ENCODE measurements around the gene NAA11.

The NAA11 gene

DNA sequence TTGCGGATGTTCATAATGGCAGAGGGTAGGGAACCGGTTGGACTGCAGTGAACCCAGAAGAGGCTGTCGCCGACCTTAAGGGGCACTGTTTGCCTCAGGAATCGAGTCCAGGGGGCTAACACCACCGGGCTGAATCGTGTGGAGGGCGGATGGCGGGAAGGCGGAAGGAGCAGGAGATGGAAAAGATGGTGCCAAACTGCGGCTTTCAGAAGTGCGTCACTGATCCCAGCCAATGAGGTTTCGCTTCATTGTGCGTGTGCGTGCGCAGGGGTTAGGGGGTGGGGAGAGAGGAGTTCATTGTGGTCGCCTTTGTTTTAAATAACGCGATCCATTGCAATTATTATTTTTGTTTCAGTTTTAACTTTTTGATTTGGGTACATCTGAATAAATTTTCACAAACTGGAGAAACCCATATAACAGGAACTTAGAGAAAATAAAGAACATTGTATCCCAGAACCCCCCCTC lies at the start of gene NAA11:
Gene NAA11, minus strand, starts transcription at position 198 of the 465 bp plus-strand sequence. Its CDS starts 184 bp downstream, at position 14.
- no peak for DNase-seq

DNA sequence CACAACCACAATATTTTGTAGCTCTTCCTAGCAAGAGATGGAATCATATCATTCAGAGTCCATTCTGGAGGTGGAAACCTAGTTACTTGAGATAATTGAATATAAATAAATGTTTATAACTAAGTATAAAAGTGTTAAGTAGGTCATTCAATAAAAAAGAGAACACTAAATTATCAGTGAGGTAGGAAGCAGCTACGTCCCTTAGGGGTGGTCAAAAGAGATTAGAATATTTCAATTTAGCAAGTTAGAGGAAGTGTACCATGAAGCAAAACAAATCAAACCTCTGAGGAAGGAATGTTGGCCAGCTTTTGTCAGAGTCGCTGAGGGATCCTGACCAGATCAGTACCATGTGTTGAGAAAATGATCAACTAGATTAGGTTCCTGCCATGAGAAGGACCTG lies 44.2 kb upstream of the NAA11 start:
- DNase-seq, result no peak

DNA sequence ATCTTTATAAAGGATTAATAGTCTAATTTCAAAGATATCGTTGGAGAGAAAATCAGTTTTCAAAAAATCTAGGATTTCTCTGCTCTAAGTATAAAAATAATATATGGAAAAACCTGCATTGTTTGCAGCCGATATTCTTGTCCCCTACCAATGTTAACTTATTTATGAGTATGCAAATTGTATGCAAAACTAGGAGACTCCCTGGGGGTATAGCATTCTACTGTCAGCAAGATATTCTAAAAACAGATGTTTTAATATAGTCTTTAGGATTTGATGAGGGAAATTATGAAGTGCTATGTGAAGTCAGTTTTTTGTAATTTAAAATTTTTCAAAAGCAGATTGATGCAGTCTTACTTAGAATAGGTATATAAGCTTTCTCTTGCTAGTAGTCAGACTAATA lies 41.2 kb upstream of the NAA11 start:
- no peak for DNase-seq

DNA sequence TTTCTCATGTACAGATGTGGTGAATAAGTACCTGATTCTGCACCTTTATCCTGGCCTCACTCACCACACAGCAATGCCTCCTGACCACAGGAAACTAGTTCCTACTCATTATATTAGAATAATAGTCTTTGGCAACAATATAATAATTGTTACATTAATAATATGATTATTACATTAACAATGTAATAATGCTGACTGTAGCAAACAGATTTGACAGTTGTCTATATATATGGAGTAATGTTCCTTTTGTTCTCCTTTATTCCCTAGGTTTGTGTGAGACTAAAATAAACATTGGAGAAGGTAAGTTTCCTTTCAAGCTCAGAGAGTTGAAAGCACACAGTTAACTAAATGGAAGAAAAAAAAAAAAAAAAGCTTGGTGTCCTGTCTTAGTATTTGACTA lies 40.6 kb upstream of the NAA11 start:
- DNase-seq, result no peak

DNA sequence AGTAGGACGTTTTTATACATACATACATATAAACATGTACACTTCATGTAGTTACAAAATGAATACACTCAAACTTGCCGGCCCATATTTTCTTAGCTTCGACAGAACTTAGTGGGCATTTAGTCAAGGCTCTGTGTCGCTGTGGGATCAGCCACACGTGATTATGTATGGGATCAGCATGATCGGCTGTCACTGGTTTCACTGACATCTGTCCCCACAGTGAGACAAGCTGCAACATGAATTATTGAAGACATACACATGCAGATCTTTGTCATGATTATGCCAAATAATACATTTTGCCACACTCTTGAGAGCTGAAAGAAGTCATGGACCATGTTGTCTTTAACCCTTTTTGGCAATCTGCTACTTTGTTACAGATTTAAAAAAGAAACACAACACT lies 38.2 kb upstream of the NAA11 start:
- DNase-seq, result no peak

DNA sequence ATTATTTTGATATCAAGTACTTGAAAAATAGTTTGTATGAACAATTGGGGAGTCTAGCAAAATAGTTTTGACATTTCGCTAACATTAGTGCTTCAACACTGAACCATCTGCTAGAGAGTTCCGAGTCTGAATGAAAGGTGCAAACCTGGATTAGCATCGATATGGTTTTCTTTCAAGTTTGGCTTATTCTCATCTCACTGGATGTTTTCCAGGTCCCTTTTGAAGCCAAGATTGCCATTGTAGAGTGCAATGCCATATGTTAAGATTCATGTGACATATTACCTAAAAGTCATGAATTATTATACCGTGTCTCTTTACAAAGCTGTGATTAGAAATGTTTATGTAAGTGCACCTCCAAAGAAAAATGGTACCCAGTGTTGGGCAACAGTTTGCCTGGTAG lies 36.8 kb upstream of the NAA11 start:
- no peak for DNase-seq

DNA sequence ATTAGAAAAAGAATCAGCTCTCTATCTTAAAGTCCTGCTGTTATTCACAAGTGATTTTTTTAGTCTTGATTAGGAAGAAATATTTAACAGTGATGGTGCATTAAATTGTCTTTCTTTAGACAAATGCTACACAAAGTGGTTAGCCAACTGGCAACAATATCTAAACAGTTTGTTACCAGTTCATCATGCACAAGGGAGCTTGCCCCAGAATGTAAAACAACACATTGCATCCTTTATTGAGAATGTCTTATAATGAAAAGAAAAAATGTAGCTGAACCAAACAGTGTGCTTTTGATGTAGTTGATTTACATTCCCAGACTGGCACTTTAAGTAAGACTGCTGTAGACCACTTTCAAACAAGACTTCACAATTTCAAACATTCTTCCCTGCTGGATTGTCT lies 34.1 kb upstream of the NAA11 start:
- no peak for DNase-seq

DNA sequence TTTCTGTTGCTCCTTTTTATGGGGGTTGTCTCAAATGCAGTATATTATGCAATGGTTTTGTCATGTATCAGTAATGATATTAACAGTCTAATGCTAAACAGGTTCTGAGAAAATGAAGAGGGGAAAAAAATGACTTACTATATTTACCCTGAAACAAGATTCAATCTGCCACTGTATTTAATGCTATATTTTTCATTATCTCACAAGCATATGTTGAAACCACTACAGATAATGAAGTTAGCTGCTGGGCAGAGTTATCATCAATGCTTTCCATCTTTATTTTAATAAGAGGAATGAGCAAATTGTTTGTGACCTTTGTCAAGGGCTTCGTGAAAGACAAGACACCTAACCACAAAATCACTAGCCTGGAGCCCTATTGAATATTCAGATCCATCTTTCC lies 32.6 kb upstream of the NAA11 start:
- DNase-seq, result no peak

DNA sequence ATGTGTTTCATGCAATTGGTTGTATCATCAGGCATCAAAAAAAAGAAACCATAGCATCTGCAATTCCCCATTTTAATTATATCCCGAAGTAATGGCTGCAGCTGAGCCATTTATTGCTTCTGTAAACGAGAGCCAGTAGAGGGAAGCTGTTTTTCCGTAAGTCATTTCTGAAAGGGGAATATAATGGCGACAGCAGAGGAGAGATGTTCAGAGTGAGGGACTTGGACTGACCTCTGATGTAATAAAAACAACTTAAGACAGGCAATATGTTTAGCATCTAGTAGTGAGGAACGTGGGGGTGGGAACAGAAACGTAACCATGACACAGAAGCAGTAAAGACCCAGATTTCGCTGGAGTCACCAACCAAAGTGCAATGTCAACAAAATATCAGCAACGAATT lies 31.5 kb upstream of the NAA11 start:
- DNase-seq, result no peak

DNA sequence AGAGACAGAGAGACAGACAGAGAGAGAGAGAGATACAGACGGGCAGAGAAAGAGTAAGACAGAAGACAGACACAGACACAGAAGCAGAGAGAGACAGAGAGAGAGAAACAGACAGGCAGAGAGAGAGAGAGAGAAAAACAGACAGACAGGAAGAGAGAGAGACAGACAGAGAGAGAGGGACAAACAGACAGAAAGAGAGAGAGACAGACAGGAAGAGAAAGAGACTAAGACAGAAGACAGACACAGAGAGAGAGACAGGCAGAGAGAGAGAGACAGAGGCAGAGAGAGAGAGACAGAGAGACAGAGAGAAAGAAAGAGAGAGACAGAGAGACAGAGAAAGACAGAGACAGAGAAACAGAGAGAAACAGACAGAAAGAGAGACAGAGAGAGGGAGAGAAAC lies 27.2 kb upstream of the NAA11 start:
- no peak for DNase-seq

DNA sequence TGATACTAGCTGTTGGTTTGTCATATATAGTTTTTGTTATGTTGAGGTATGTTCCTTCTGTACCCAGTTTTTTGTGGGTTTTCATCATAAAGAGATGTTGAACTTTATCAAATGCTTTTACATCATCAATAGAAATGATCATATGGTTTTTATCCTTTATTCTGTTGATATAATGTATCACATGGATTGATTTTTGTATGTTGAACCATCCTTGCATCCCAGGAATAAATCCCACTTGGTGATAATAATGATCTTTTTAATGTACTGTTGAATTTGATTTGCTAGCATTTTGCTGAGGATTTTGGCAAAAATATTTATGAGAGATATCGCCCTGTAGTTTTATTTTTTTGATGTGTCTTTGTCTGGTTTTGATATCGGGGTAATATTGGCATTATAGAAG lies 22.5 kb upstream of the NAA11 start:
- no peak for DNase-seq

DNA sequence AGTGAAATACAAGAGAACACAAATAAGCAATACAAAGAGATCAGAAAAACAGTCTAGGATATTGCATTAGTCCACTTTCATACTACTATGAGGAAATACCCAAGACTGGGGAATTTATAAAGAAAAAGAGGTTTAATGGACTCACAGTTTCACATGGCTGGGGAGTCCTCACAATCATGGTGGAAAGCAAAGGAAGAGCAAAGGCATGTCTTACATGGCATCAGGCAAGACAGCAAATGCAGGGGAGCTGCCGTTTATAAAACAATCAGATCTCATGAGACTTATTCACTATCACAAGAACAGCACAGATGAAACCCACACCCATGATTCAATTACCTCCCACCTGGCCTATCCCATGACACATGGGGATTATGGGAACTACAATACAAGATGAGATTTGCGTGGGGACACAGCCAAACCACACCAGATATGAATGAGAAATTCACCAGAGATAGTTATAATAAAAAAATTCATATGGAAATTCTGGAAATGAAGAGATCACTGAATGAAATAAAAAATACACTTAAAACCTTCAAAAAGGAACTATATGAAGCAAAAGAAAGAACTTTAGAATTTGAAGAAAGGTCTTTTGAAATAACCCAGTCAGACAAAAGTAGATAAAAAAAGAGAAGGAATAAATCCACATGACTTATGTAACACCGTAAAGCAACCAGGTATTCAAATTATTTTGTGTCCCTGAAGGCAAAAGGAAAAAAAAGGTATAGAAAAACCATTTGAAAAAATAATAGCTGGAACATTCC lies 16.2 kb upstream of the NAA11 start:
- DNase-seq, result no peak

DNA sequence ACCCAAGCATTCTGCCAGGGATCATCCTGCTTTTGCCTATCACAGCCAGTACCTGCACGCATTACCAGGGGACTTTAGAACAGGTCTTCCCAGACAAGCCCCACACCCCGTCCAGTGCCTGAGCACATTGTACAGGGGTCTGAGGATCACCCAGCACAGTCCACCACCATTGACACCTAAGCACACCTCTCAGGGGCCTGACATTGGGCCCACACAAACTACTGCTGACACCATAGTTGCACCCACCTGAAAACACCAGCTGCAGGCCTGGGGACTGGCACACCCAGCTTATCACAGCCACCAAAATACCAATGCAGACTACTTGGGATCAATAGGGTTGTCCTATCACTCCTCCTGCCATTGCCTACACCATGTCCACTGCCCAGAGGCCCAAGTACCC lies 14.7 kb upstream of the NAA11 start:
- no peak for DNase-seq

DNA sequence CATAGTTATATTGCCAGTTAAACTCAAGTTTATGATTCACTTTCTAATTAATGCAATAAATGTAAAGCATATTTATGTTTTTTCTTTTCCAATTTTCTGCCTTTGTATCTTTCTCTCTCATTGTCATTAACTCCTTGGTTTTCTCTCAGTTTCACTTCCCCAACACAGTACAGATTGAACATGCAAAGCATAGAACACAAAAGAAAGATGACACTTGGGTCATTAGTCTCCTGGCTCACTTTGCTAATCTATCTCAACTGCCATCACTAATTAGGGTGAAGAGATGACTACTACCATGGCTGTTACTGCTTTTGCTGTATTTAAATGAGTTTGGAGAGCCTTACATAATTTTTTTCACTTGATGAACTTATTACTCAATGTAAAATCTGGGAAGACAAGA lies 12.3 kb upstream of the NAA11 start:
- no peak for DNase-seq

DNA sequence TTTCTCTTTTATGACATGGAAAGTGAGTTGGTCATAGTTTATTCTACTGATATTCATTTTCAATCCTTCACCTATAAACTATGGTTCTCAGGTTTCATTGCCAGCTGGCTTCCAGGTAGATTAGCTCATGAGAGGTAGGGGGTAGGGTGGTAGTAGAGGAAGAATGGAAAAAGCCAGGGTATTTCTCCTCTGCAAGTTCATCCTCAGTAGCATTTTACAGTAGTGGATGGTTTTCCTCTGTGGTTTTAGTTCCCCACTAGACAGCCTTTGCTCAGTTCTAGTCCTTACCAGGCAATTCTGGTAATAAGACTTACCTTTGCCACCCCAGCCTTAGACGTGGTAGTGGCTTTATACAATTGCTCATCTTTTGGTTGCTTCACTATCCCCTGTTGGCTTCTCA lies 8.9 kb upstream of the NAA11 start:
- no peak for DNase-seq

DNA sequence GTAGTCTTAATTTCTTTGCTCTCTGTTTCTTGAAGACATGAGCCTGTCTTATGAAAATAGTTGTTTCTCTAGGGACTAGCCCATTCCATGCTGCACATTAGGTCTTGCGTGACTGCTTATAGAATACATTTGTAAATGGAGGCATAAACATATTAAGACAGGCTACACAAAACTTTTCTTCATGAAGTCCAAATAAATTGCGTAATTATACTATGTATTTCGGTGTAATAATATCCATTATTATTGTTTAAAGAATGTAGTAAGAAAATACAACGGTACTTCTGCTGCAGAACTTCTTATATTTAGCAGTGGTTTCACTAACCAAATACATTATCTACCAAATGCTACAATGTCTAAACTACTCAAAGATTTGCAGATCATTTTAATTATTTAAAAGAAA lies 8.5 kb upstream of the NAA11 start:
- no peak for DNase-seq

DNA sequence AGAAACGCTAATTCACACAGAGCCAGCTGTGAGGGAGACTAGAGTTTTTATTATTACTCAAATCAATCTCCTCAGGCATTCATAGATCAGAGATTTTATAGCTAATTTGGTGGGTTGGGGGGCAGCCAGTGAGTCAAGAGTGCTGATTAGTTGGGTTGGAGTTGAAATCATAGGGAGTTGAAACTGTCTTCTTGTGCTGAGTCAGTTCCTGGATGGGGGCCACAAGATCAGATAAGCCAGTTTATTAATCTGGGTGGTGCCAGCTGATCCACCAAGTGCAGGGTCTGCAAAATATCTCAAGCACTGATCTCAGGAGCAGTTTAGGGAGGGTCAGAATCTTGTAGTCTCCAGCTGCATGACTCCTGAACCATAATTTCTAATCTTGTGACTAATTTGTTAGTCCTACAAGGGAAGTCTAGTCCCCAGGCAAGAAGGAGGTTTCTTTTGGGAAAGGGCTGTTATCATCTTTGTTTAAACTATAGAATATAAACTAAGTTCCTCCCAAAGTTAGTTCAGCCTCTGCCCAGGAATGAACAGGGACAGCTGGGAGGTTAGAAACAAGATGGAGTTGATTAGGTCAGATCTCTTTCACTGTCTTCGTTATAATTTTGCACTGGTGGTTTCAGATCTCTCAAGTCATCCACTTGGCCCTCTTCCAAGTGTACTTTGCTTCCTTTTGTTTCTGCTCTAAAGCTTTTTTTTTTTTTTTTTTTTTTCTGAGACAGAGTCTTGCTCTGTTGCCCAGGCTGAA lies 5.4 kb upstream of the NAA11 start:
- DNase-seq, result no peak

DNA sequence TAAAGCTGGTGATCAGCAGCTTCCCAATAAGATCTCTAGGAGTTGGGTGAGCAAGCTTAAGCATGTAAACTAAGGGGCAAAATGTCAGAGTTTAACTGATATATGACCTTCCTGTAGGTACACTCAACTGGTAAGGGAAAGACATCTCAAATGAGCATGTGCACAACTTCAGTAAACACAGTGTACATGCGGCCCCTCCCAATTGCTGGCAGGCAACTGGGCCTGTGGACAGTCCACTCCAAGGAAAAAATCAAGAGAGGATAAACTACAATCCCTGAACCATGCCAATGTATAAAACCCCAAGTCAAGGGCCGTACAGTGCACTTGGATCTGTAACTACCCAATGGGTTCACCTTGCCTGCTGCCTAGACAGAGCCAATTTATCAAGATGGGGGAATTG lies 4.9 kb upstream of the NAA11 start:
- no peak for DNase-seq

DNA sequence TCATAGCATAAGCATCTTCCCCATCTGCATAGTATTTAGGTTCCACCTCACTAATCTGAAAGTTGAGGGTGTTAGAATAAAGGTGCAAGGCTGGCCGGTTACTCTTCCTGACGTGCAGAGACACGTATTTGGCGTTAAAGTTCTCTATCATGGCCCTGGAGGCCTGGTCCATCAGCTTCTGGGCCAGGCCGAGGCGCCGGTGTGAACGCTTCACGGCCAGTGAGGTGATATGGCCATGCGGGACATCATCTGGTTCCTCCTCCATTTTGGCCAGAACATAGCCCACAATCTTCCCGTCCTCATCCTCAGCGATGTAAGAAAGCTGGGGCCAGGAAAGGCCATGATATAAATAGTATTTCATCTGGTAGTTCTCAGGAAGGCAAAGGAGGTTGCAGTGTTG lies 425 bp downstream of the NAA11 start:
- DNase-seq, result no peak

DNA sequence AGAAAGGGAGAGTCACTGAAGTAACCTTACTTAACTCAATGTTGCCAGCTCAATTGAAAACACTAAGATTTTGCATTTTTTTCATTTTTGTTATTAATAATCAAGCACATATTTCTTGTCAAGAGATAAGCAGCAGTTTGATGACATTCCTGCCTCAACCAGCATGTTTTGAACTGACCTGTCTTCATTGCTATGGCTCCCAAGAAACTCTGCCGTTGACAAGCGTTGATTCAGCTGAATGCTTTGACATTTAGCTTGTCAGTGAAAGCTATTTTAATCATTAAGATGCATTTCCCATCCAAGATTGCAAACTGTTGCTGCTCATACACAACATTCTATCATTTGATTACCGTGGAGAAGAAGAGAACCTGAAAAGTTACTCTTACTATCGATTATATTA lies 5.9 kb downstream of the NAA11 start:
- no peak for DNase-seq

DNA sequence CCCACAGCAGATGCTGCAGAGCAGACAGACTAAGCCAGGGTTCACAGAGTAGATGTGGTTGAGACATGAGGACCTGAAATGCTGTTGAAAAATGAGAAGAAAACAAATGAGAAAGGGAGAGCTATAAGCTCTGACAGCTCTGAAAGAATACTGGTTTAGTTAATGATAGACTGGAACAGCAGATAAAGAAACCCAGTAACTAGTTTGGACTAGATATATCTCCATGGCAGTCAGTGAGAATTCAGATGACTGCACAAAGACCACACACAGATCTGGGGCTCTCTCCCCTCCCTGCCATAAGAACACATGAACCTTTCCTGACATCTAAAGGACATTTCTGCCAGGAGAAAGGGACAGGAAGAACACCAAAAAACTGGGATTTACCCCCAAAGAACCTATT lies 8.2 kb downstream of the NAA11 start:
- DNase-seq, result no peak

DNA sequence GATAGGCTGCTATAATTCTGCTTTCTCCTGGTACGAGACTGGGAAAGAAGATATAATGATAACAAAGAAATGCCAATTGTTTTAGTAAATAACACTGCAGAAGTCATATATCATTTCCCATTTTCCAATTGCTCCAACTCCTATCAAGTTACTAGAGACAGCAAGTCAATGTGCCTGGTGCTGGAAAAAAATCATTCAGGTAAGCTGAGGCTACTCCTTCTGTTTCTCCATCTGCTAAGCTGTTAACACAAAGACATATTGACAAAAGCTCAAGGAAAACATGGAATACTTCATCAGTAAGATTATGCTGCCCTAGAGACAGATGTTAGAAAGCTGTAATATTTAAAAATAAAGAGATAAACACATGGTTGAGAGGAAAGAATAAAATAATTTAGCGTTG lies 10.0 kb downstream of the NAA11 start:
- no peak for DNase-seq

DNA sequence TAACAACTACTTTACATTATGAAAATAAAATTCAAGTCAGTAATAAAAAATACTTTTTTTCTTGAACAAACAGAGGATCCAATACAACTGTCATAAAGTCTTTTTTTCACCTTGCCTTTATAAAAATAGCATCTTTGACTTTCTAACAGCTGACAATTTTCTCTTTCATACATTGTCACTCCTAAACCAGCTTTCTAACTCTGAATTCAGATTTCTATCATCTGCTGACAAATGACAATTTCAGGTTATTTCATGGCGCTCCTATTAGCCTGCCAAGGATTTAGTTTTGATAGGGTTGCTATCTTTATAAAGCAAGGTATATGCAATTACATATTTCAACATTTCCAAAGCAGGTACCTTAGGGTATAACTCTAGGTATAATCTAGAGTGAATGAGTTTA lies 14.6 kb downstream of the NAA11 start:
- no peak for DNase-seq

DNA sequence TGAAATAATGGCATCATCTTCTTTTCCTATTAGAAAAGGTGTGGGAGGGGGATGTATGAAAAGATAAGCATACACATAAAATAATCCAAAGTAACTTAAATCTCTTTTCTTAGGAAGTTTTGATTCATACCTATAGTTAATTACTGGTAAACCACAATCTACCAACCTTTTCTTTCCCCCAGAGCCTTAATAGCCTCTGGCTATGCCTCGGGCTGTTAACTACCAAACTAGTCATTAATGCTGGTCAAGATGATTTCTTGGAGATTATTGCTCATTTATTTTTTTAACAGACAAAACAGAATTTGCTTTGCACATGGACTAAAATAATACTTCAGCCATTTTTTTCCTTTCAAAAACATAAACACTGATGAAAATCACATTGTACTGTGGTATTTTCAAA lies 16.9 kb downstream of the NAA11 start:
- no peak for DNase-seq

DNA sequence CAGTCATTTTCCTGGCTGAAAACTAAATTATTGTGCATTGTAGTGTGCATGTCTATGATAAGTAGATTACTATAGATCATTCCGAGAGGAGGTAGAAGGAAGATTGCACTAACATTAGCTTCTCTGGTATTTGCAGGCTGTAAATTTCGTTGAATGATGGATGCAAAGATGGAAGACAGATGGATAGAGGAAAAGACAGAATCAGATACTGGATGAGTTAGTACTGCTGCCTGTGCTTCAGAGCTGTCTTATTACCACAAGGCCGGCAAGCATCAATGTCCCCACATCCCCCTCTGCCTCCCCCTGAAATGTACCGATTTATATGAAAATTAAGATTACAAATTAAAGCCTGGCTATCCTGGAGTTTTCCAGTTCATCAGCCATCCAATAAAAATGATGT lies 17.7 kb downstream of the NAA11 start:
- DNase-seq, result no peak
